GM18873 (cell line): Measurements from ENCODE around the gene WRNIP1.

ENCODE experiments used
- ATAC-seq: cut with Tn5 transposase; IDR thresholded peaks from one replicate; pipeline ENCODE4 v1.9.1; 2021; ENCODE audit warnings: mild to moderate bottlenecking, moderate library complexity, moderate number of reproducible peaks; ENCODE audit not compliant: unreplicated experiment, low FRiP score

The WRNIP1 gene

DNA sequence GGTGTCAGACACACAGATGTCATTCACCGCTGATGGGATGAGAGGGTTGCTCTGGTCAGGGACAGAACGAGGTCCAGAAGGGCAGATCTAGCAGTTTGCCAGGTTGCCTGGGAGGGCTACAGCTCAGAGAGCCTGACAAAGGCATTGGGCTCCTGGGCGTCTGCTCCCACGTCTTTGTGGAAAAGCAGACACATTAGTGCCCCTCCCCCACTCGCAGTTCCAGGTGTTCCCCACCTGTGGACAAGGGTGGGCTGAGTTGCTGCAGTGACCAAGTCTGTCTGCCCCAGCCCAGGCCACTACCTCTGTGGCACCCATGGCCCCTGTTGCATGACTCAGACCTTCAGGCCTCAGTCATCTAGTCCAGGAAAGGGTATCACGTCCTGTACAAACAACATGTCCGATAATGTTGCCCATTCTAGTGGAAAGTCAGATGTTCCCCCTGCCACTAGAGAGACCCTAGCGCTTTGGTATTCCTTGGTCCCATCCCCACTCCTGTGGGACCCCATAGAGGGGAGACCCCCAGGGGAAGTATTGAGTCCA, 37.4 kb downstream of the WRNIP1 start:
- no peak for ATAC-seq

DNA sequence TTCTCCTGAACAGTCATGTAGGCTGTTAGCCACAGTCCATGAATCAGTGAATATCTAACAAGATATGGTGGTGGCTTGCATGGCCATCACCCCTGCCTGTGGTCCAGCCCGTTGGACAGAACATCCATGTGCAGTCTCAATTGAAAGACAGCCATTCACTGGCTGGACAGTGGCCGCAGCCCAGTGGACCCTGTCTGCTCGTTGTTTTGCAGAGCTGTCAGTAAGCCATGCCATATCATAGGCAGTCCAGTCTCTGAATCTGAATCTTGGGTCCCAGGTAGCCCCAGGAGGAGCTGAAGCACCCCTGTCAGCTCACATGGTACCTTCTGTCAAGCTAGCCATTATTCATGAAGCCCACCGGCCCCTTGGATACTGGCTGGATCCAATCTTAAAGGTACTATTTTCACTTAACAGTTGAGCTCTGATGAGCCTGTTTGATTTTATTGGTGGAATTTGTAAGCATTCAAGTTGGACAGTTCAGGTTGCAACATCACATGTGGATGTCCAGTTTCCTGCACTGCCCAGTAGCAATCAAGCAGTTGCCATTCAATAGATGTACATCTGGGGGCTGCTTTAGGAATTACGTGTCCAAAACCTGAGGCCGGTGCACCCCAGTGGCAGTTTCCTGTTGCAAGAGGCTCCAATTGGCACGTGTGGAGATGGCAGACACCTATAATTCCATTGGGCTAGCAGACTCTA, 38.7 kb downstream of the WRNIP1 start:
- ATAC-seq: no peak

DNA sequence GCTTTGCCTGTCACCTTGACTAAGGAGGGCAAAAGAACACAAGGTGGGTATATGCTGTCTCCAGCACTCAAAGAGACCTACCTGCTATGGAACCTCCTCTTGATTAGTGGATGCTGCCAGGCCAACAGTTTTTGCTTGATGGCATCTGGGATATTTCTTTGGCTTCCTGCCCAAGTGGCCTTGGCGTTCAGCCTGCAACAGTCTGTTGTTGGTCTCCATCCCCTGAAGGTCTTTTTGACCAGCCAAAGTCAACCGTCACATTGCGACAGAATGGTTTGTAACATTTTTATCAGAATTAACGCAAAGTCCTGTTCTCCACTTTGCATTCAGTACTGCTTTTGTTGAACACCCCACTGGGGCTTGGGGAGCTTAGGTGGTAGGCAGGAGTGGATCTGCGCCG, 39.3 kb downstream of the WRNIP1 start:
- no peak for ATAC-seq

DNA sequence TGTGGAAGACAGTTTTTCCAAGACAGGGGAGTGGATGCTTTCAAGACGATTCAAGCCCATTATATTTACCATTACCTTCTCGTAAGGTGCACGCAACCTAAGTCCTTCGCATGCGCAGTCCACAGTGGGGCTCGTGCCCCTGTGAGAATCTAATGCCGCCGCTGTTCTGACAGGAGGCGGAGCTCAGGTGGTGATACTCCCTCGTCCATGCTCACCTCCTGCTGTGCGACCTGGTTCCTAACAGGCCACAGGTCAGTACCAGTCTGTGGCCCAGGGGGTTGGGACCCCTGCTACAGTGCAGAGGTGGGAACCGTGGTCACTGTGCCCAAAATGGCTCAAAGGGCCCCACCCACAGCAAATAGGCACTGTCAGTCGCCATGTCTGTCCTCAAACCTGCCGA, 39.8 kb downstream of the WRNIP1 start:
- no peak for ATAC-seq

GRCh38 chr6:2806644-2807043, 41.5 kb downstream of the WRNIP1 start:
- ATAC-seq: no peak

GRCh38 chr6:2807342-2808090, 42.3 kb downstream of the WRNIP1 start:
- no peak for ATAC-seq

DNA sequence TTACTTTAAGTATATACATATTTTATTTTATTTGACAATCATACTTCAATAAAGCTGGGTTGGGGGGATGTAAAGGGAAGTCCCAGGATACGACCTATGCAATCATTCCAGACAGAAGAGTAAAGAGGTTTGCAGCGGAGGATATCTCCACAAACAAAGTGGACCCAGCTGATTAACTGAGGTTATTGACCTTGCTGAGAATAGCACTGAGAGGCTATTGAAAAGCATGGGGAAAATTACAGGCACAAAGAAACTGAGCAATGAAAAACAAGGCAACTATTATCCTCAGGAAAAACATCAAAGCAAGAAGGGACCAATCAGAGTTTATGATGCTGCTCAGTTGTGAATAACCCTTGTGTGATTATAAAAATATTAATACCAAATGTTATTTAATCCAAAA, 43.8 kb downstream of the WRNIP1 start:
- ATAC-seq: no peak

GRCh38 chr6:2810092-2810671, 45.0 kb downstream of the WRNIP1 start:
- no peak for ATAC-seq

DNA sequence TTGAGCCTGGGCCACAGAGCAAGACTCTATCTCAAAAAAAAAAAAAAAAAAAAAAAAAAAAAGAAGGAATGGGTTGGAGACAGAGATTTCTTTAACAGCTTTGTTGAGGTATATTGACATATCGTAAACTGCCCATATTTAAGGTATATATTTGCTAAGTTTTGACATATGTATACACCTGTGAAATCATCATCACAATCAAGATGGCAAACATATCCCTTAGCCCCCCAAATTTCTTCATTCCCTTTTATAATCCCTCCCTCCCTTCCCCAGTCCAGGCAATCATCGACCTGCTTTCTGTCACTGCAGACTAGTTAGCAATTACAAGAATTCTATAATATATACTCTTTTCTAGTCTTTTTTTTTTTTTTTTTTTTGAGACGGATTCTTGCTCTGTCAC, 47.5 kb downstream of the WRNIP1 start:
- ATAC-seq: no peak

DNA sequence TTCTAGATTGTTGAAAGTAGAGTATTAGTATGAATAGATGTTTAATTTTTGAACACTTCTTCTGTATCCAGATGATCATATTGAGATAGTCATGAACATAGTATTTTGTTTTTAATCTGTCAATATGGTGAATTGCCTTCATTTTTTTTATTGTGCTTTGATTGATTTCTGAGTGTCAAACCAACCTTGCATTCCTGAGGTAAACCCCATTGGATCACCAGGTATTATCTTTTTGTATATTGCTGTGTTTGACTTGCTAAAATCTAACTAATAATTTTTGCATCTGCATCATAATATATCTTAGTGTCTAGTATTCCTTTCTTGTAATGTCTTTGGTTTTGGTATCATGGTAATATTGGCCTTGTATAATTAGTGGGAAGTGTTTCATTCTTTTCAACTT, 51.0 kb downstream of the WRNIP1 start:
- ATAC-seq: no peak

GRCh38 chr6:2817903-2818443, 52.8 kb downstream of the WRNIP1 start:
- no peak for ATAC-seq

- ATAC-seq: no peak
Observed at GRCh38 chr6:2818593-2818992, 53.4 kb downstream of the WRNIP1 start.

GRCh38 chr6:2819115-2819514, 53.9 kb downstream of the WRNIP1 start:
- no peak for ATAC-seq

- no peak for ATAC-seq
Observed at GRCh38 chr6:2819978-2820377, 54.8 kb downstream of the WRNIP1 start.

DNA sequence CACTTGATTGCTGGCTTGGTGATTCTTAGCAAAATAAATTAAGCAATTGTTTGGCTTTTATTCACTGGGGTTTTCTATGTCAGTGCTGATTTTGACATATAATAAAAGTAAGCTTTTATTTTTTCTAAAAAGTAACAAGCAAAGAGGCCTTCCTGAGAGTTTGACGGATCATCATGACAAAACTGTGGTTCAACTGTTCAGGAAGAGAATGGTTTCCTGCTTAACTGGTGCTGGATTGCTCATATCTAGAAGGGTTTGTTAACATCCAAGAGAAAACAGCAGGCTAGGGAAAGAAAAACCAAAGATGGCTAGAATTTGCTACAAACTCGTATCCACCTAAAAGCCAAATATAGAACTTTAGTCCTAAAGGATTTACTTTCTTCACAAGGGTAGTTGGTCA, 55.2 kb downstream of the WRNIP1 start:
- ATAC-seq: no peak

- ATAC-seq: no peak
Observed at GRCh38 chr6:2821554-2821953, 56.4 kb downstream of the WRNIP1 start.

- ATAC-seq: no peak
Observed at GRCh38 chr6:2823104-2823850, 58.1 kb downstream of the WRNIP1 start.

GRCh38 chr6:2826131-2826530, 60.9 kb downstream of the WRNIP1 start:
- ATAC-seq: no peak

DNA sequence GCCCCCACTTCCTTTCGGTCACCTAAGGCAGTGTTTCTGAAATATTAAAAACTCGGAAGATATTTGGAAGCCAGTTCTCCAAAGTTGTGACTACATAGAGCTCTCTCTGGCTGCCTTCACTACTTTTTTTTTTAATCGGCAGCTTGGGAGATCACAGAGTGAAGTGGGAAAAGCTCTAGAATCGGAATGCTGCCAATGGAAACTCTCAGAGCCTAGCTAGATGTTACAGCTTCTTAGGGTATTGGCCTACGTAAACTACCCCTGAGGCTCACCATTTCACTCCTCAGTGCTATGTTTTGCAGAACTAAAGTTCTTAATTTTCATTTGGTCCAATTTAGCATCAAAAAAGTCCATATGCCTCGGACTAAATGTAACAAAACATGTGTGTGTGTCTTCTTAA, 61.9 kb downstream of the WRNIP1 start:
- ATAC-seq: no peak

DNA sequence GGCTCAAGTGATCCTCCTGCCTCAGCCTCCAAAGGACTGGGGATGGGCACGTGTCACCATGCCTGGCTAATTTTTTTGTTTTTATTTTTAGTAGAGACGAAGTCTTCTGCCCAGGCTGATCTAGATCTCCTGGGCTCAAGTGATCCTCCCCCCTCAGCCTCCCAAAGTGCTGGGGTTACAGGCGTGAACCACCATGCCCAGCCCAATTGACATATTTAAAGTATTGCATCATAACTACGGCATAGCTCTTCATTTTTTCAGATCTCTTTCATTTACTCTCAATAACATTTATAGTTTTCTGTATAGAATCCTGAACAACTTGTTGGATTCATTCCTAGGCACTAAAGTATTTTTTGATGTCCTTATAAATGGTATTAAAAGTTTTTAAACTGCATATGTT, 63.4 kb downstream of the WRNIP1 start:
- ATAC-seq: no peak

DNA sequence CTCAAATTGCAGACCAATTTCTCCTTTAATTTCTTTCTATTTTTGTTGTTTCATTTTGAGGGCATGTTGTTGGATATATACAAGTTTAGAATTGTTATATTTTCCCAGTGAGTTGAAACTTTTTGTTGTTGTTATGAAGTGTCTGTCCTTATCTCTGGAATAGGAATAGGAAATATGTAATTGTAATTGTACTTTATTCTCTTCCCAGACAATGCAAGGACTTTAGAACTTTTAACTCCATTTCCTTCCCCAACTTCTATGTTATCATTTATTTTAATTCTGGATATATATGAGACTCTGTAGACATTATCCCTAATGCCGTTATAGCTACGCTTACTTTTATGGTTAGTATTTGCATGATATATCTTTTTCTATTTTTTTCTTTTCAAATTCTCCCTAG, 64.1 kb downstream of the WRNIP1 start:
- ATAC-seq: no peak
